ENCODE data around the gene TBK1.

Gene TBK1

GRCh38 chr12:64450711-64451486 is 1.0 kb upstream of the TBK1 start:
- Histone ChIP-seq H3K36me3 (ENCODE audit: control insufficient read depth in 1 of 2, insufficient read depth in 2 of 2, low read length in 2 of 2) (peaks cover 5 to 11% of the 10 kb centered on the region in 2 donors), H3K27me3 (ENCODE audit: control insufficient read depth in 1 of 2, insufficient read depth in 2 of 2, low read length in 2 of 2) (no peaks in the 10 kb centered on the region), H3K9me3 (ENCODE audit: control insufficient read depth in 1 of 2, low read length in 2 of 2) (no peaks in the 10 kb centered on the region), H3K4me3 (ENCODE audit: low read depth in 1 of 2, low read length in 2 of 2) (peak overlapping the region; percentile 89 to 96), H3K27ac (ENCODE audit: low read depth, low read length) (no peak overlapping the region), H3K9ac (ENCODE audit: low read depth in 1 of 2, low read length in 2 of 2) (peak overlapping the region; percentile 94 to 95), H3K4me1 (ENCODE audit: control insufficient read depth in 1 of 2, insufficient read depth in 2 of 2, low read length in 2 of 2) (peaks cover 11 to 15% of the 10 kb centered on the region in 2 donors)

- H3K27ac ChIP-seq (ENCODE audit: low read depth, low read length), result peak overlapping the region; percentile 96
- peak overlapping the region; percentile 94 to 95 for H3K9ac ChIP-seq (ENCODE audit: low read depth in 1 of 2, low read length in 2 of 2)
- H3K9me3 ChIP-seq (ENCODE audit: control insufficient read depth in 1 of 2, low read length in 2 of 2), result no peaks in the 10 kb centered on the region
- H3K27me3 ChIP-seq (ENCODE audit: control insufficient read depth in 1 of 2, insufficient read depth in 2 of 2, low read length in 2 of 2), result no peaks in the 10 kb centered on the region
- H3K36me3 ChIP-seq (ENCODE audit: control insufficient read depth in 1 of 2, insufficient read depth in 2 of 2, low read length in 2 of 2), result peaks cover under 1 to 9% of the 10 kb centered on the region in 2 donors
- H3K4me3 ChIP-seq (ENCODE audit: low read depth in 1 of 2, low read length in 2 of 2), result peak overlapping the region; percentile 89 to 96
- H3K4me1 ChIP-seq (ENCODE audit: control insufficient read depth in 1 of 2, insufficient read depth in 2 of 2, low read length in 2 of 2), result peaks cover 15 to 18% of the 10 kb centered on the region in 2 donors
Measured at GRCh38 chr12:64452559-64453329, 824 bp downstream of the TBK1 start.

- Histone ChIP-seq H3K4me3 (ENCODE audit: low read depth in 1 of 2, low read length in 2 of 2) (no peak overlapping the region), H3K4me1 (ENCODE audit: control insufficient read depth in 1 of 2, insufficient read depth in 2 of 2, low read length in 2 of 2) (peaks cover 27 to 28% of the 10 kb centered on the region in 2 donors), H3K9me3 (ENCODE audit: control insufficient read depth in 1 of 2, low read length in 2 of 2) (no peaks in the 10 kb centered on the region), H3K36me3 (ENCODE audit: control insufficient read depth in 1 of 2, insufficient read depth in 2 of 2, low read length in 2 of 2) (peaks cover 0 to 15% of the 10 kb centered on the region in 2 donors), H3K27me3 (ENCODE audit: control insufficient read depth in 1 of 2, insufficient read depth in 2 of 2, low read length in 2 of 2) (no peaks in the 10 kb centered on the region), H3K9ac (ENCODE audit: low read depth in 1 of 2, low read length in 2 of 2) (no peak overlapping the region), H3K27ac (ENCODE audit: low read depth, low read length) (no peak overlapping the region)
Measured at GRCh38 chr12:64455506-64455905, 3.6 kb downstream of the TBK1 start.

- Histone ChIP-seq H3K9me3 (ENCODE audit: control insufficient read depth in 1 of 2, low read length in 2 of 2) (no peaks in the 10 kb centered on the region), H3K4me1 (ENCODE audit: control insufficient read depth in 1 of 2, insufficient read depth in 2 of 2, low read length in 2 of 2) (peaks cover 21 to 26% of the 10 kb centered on the region in 2 donors), H3K27ac (ENCODE audit: low read depth, low read length) (no peak overlapping the region), H3K4me3 (ENCODE audit: low read depth in 1 of 2, low read length in 2 of 2) (no peak overlapping the region), H3K9ac (ENCODE audit: low read depth in 1 of 2, low read length in 2 of 2) (no peak overlapping the region), H3K27me3 (ENCODE audit: control insufficient read depth in 1 of 2, insufficient read depth in 2 of 2, low read length in 2 of 2) (no peaks in the 10 kb centered on the region), H3K36me3 (ENCODE audit: control insufficient read depth in 1 of 2, insufficient read depth in 2 of 2, low read length in 2 of 2) (peaks cover 0 to 15% of the 10 kb centered on the region in 2 donors)
Measured at GRCh38 chr12:64456119-64456518, 4.2 kb downstream of the TBK1 start.

GRCh38 chr12:64457032-64457431 is 5.1 kb downstream of the TBK1 start:
- Histone ChIP-seq H3K36me3 (ENCODE audit: control insufficient read depth in 1 of 2, insufficient read depth in 2 of 2, low read length in 2 of 2) (peaks cover 0 to 22% of the 10 kb centered on the region in 2 donors), H3K9me3 (ENCODE audit: control insufficient read depth in 1 of 2, low read length in 2 of 2) (no peaks in the 10 kb centered on the region), H3K4me1 (ENCODE audit: control insufficient read depth in 1 of 2, insufficient read depth in 2 of 2, low read length in 2 of 2) (peaks cover 20 to 22% of the 10 kb centered on the region in 2 donors), H3K9ac (ENCODE audit: low read depth in 1 of 2, low read length in 2 of 2) (no peak overlapping the region), H3K27ac (ENCODE audit: low read depth, low read length) (no peak overlapping the region), H3K4me3 (ENCODE audit: low read depth in 1 of 2, low read length in 2 of 2) (no peak overlapping the region), H3K27me3 (ENCODE audit: control insufficient read depth in 1 of 2, insufficient read depth in 2 of 2, low read length in 2 of 2) (no peaks in the 10 kb centered on the region)

- no peak overlapping the region for H3K4me3 ChIP-seq (ENCODE audit: low read depth in 1 of 2, low read length in 2 of 2)
- no peak overlapping the region for H3K9ac ChIP-seq (ENCODE audit: low read depth in 1 of 2, low read length in 2 of 2)
- H3K4me1 ChIP-seq (ENCODE audit: control insufficient read depth in 1 of 2, insufficient read depth in 2 of 2, low read length in 2 of 2), result peaks cover 20 to 22% of the 10 kb centered on the region in 2 donors
- H3K27me3 ChIP-seq (ENCODE audit: control insufficient read depth in 1 of 2, insufficient read depth in 2 of 2, low read length in 2 of 2), result no peaks in the 10 kb centered on the region
- no peaks in the 10 kb centered on the region for H3K9me3 ChIP-seq (ENCODE audit: control insufficient read depth in 1 of 2, low read length in 2 of 2)
- H3K27ac ChIP-seq (ENCODE audit: low read depth, low read length), result no peak overlapping the region
- H3K36me3 ChIP-seq (ENCODE audit: control insufficient read depth in 1 of 2, insufficient read depth in 2 of 2, low read length in 2 of 2), result peaks cover 0 to 23% of the 10 kb centered on the region in 2 donors
Measured at GRCh38 chr12:64457466-64457865, 5.5 kb downstream of the TBK1 start.

- peaks cover 20 to 22% of the 10 kb centered on the region in 2 donors for H3K4me1 ChIP-seq (ENCODE audit: control insufficient read depth in 1 of 2, insufficient read depth in 2 of 2, low read length in 2 of 2)
- H3K27ac ChIP-seq (ENCODE audit: low read depth, low read length), result no peak overlapping the region
- H3K36me3 ChIP-seq (ENCODE audit: control insufficient read depth in 1 of 2, insufficient read depth in 2 of 2, low read length in 2 of 2), result peaks cover 0 to 23% of the 10 kb centered on the region in 2 donors
- H3K27me3 ChIP-seq (ENCODE audit: control insufficient read depth in 1 of 2, insufficient read depth in 2 of 2, low read length in 2 of 2), result no peaks in the 10 kb centered on the region
- H3K9ac ChIP-seq (ENCODE audit: low read depth in 1 of 2, low read length in 2 of 2), result no peak overlapping the region
- H3K4me3 ChIP-seq (ENCODE audit: low read depth in 1 of 2, low read length in 2 of 2), result no peak overlapping the region
- no peaks in the 10 kb centered on the region for H3K9me3 ChIP-seq (ENCODE audit: control insufficient read depth in 1 of 2, low read length in 2 of 2)
Measured at GRCh38 chr12:64457923-64458322, 6.0 kb downstream of the TBK1 start.

GRCh38 chr12:64459394-64459891 is 7.5 kb downstream of the TBK1 start:
- no peaks in the 10 kb centered on the region for H3K27me3 ChIP-seq (ENCODE audit: control insufficient read depth in 1 of 2, insufficient read depth in 2 of 2, low read length in 2 of 2)
- H3K9ac ChIP-seq (ENCODE audit: low read depth in 1 of 2, low read length in 2 of 2), result peak overlapping the region; percentile 38 to 41
- peak overlapping the region; percentile 55 to 58 for H3K4me3 ChIP-seq (ENCODE audit: low read depth in 1 of 2, low read length in 2 of 2)
- peaks cover 13 to 15% of the 10 kb centered on the region in 2 donors for H3K4me1 ChIP-seq (ENCODE audit: control insufficient read depth in 1 of 2, insufficient read depth in 2 of 2, low read length in 2 of 2)
- peaks cover 0 to 25% of the 10 kb centered on the region in 2 donors for H3K36me3 ChIP-seq (ENCODE audit: control insufficient read depth in 1 of 2, insufficient read depth in 2 of 2, low read length in 2 of 2)
- no peaks in the 10 kb centered on the region for H3K9me3 ChIP-seq (ENCODE audit: control insufficient read depth in 1 of 2, low read length in 2 of 2)
- H3K27ac ChIP-seq (ENCODE audit: low read depth, low read length), result peak overlapping the region; percentile 20

GRCh38 chr12:64461634-64462414 is 9.9 kb downstream of the TBK1 start:
- Histone ChIP-seq H3K27ac (ENCODE audit: low read depth, low read length) (no peak overlapping the region), H3K9ac (ENCODE audit: low read depth in 1 of 2, low read length in 2 of 2) (no peak overlapping the region), H3K4me3 (ENCODE audit: low read depth in 1 of 2, low read length in 2 of 2) (no peak overlapping the region), H3K27me3 (ENCODE audit: control insufficient read depth in 1 of 2, insufficient read depth in 2 of 2, low read length in 2 of 2) (no peaks in the 10 kb centered on the region), H3K4me1 (ENCODE audit: control insufficient read depth in 1 of 2, insufficient read depth in 2 of 2, low read length in 2 of 2) (peaks cover 13 to 15% of the 10 kb centered on the region in 2 donors), H3K36me3 (ENCODE audit: control insufficient read depth in 1 of 2, insufficient read depth in 2 of 2, low read length in 2 of 2) (peaks cover 5 to 35% of the 10 kb centered on the region in 2 donors), H3K9me3 (ENCODE audit: control insufficient read depth in 1 of 2, low read length in 2 of 2) (no peaks in the 10 kb centered on the region)

Measured in duodenal mucosa (tissue), 2 donors.